GM23338 (cell line): ENCODE data around the gene NCOR2. TPM values are rescaled to one million over a fixed set of nuclear protein-coding genes. Genes with fewer than 3 reads are reported as not detected.
A peak's percentile ranks its signal among the peaks of the same experiment; 100 is the strongest.

Experiments used
- ATAC-seq: fragments of 200-7000 bp; cut with Tn5 transposase; 3 replicates; pipeline ENCODE4 v1.9.1; 2020
- DNase-seq: peaks from one replicate; pipeline ENCODE4 v3.0.0-alpha.2; 2015; ENCODE audit warnings: low spot score
- H2AFZ ChIP-seq: fragments of 200-600 bp; sonication (generic); 2 replicates; pipeline ENCODE4 v1.8.0; 2016; ENCODE audit warnings: antibody characterized with exemption, mild to moderate bottlenecking, moderate library complexity
- H3F3A ChIP-seq: fragments of 200-600 bp; sonication (generic); replicated peaks from 2 replicates; pipeline ENCODE4 v1.8.0; 2017; ENCODE audit warnings: antibody characterized with exemption, mixed run types, low read depth
- H3K27ac ChIP-seq: fragments of 200-600 bp; sonication (generic); 2 replicates; pipeline ENCODE4 v1.6.1; 2016; ENCODE audit warnings: low read depth
- H3K27me3 ChIP-seq: fragments of 200-600 bp; sonication (generic); 2 replicates; pipeline ENCODE4 v1.8.0; 2016; ENCODE audit warnings: mild to moderate bottlenecking, mixed run types, moderate library complexity; ENCODE audit not compliant: insufficient read depth
- H3K36me3 ChIP-seq: fragments of 200-600 bp; sonication (generic); 2 replicates; pipeline ENCODE4 v1.8.0; 2016; ENCODE audit warnings: mild to moderate bottlenecking; ENCODE audit not compliant: insufficient read depth
- H3K4me1 ChIP-seq: fragments of 200-600 bp; sonication (generic); 2 replicates; pipeline ENCODE4 v1.8.0; 2016; ENCODE audit warnings: mild to moderate bottlenecking, moderate library complexity; ENCODE audit not compliant: insufficient read depth
- H3K4me2 ChIP-seq: fragments of 200-600 bp; sonication (generic); 2 replicates; pipeline ENCODE4 v1.7.1; 2017; ENCODE audit warnings: mixed run types
- H3K4me3 ChIP-seq: fragments of 200-600 bp; sonication (generic); 2 replicates; pipeline ENCODE4 v1.6.1; 2016; ENCODE audit warnings: mixed run types
- H3K79me2 ChIP-seq: fragments of 200-600 bp; sonication (generic); replicated peaks from 2 replicates; pipeline ENCODE4 v1.8.0; 2017; ENCODE audit warnings: mild to moderate bottlenecking; ENCODE audit not compliant: insufficient read depth
- H3K9me2 ChIP-seq: fragments of 200-600 bp; sonication (generic); 2 replicates; pipeline ENCODE4 v1.8.0; 2017; ENCODE audit not compliant: insufficient read depth
- H4K20me1 ChIP-seq: fragments of 200-600 bp; sonication (generic); replicated peaks from 2 replicates; pipeline ENCODE4 v1.8.0; 2017; ENCODE audit warnings: mild to moderate bottlenecking; ENCODE audit not compliant: insufficient read depth
- H3K27ac Mint-ChIP-seq: 2 replicates; pipeline ENCODE4 v1.8.0; 2020; ENCODE audit warnings: inconsistent platforms, mild to moderate bottlenecking, moderate library complexity, mixed read lengths
- H3K27me3 Mint-ChIP-seq: 3 replicates; pipeline ENCODE4 v1.8.0; 2022; ENCODE audit warnings: low read depth, mild to moderate bottlenecking, moderate library complexity, mixed read lengths, inconsistent platforms; ENCODE audit not compliant: insufficient read depth, poor library complexity
- H3K36me3 Mint-ChIP-seq: 3 replicates; pipeline ENCODE4 v1.8.0; 2021; ENCODE audit warnings: low read depth, mild to moderate bottlenecking, inconsistent platforms, moderate library complexity, mixed read lengths
- H3K4me1 Mint-ChIP-seq: 3 replicates; pipeline ENCODE4 v1.8.0; 2020; ENCODE audit warnings: mild to moderate bottlenecking, inconsistent platforms, mixed read lengths
- H3K4me3 Mint-ChIP-seq: 3 replicates; pipeline ENCODE4 v1.8.0; 2021; ENCODE audit warnings: moderate library complexity, mild to moderate bottlenecking, inconsistent platforms, mixed read lengths
- H3K9me3 Mint-ChIP-seq: 3 replicates; pipeline ENCODE4 v1.8.0; 2020; ENCODE audit warnings: moderate library complexity, mild to moderate bottlenecking, inconsistent platforms, mixed read lengths
- EZH2 ChIP-seq: fragments of 200-600 bp; sonication (generic); IDR thresholded peaks from one replicate; pipeline ENCODE4 v1.8.0; 2017; ENCODE audit warnings: antibody characterized with exemption, mild to moderate bottlenecking, low read depth; ENCODE audit not compliant: unreplicated experiment
- JUNB ChIP-seq: IDR thresholded peaks from one replicate; pipeline ENCODE4 v1.6.1; 2016; ENCODE audit warnings: antibody characterized with exemption; ENCODE audit not compliant: unreplicated experiment
- NANOG ChIP-seq: IDR thresholded peaks from 2 replicates; pipeline ENCODE4 v1.6.1; 2016; ENCODE audit warnings: antibody characterized with exemption, borderline replicate concordance
- POLR2AphosphoS5 ChIP-seq: IDR thresholded peaks from 2 replicates; pipeline ENCODE4 v1.6.1; 2016; ENCODE audit warnings: antibody characterized with exemption, low read depth
- STAT1 ChIP-seq: IDR thresholded peaks from one replicate; pipeline ENCODE4 v1.6.1; 2016; ENCODE audit warnings: antibody characterized with exemption; ENCODE audit not compliant: unreplicated experiment
- ZNF114 ChIP-seq: fragments of 250-450 bp; sonication (Bioruptor Pico); IDR thresholded peaks from 2 replicates; pipeline ENCODE4 v1.5.0; 2020; ENCODE audit warnings: mild to moderate bottlenecking, moderate library complexity
- ZNF331 ChIP-seq: fragments of 250-450 bp; sonication (Bioruptor Pico); IDR thresholded peaks from 2 replicates; pipeline ENCODE4 v1.5.0; 2020; ENCODE audit warnings: low read depth, mild to moderate bottlenecking, moderate library complexity
- polyA plus RNA-seq: library from polyadenylated mRNA; unstranded; fragments of >200 nt; fragmentation: Nextera tagmentation; extraction: Ambion mirVana; gene quantifications from 2 replicates; pipeline ENCODE4 v1.2.1, GENCODE V29; 2016
- total RNA-seq: library from RNA; depleted of rRNA; stranded (reverse); fragments of >200 nt; shearing (Covaris generic); gene quantifications from 2 replicates; pipeline ENCODE4 v1.2.3, GENCODE V29; 2014
- TF ChIP-seq, protein P1 (sequence below), 2 experiments: fragments of 200-600 bp in 1 of 2; sonication (generic) in 1 of 2; conservative IDR thresholded peaks; 2 replicates each; pipeline versions ENCODE4 v1.5.1 to v1.6.1; 2016 to 2017; ENCODE audit warnings: antibody characterized with exemption in 2 of 2, low read depth in 2 of 2, mild to moderate bottlenecking in 2 of 2, moderate library complexity in 1 of 2
- TF ChIP-seq, protein P2 (sequence below): IDR thresholded peaks from 2 replicates; pipeline ENCODE4 v1.6.1; 2016; ENCODE audit warnings: antibody characterized with exemption
- TF ChIP-seq, protein P3 (sequence below): fragments of 250-450 bp; sonication (Bioruptor Pico); IDR thresholded peaks from 2 replicates; pipeline ENCODE4 v1.5.0; 2020; ENCODE audit warnings: mild to moderate bottlenecking, moderate library complexity

NCOR2 gene
- total and polyA plus RNA-seq, 2 experiments from 2014 or later, result 69.6 to 190 TPM

GRCh38 chr12:124527861-124528561 is 39.4 kb downstream of the NCOR2 start:
- Histone ChIP-seq H3K4me1 (peaks cover 11% of the 10 kb centered on the region; the same call in 1 of the 2 replicates), H3F3A (0 out of 2 replicates have a peak, but pooled peaks cover 3% of the 10 kb centered on the region), H3K27me3 (no peaks in the 10 kb centered on the region), H3K4me3 (no peak overlapping the region), H3K9me2 (no peaks in the 10 kb centered on the region), H3K36me3 (no peaks in the 10 kb centered on the region), H4K20me1 (peaks cover 36% of the 10 kb centered on the region), H3K4me2 (no peak overlapping the region), H3K79me2 (peaks cover 97% of the 10 kb centered on the region), H2AFZ (no peak overlapping the region), H3K27ac (no peak overlapping the region; the same call in 1 of the 2 replicates)
- peaks cover 6% of the 10 kb centered on the region; the same call in 2 of the 3 replicates for H3K9me3 Mint-ChIP-seq
- peaks cover 10% of the 10 kb centered on the region for H3K27me3 Mint-ChIP-seq
- H3K4me1 Mint-ChIP-seq, result peaks cover 16% of the 10 kb centered on the region
- peaks cover 27% of the 10 kb centered on the region for H3K36me3 Mint-ChIP-seq
- peak overlapping the region; percentile 65 for H3K27ac Mint-ChIP-seq
- DNase-seq (peak; percentile 56), ATAC-seq (peak; percentile 55)
- TF ChIP-seq POLR2AphosphoS5, result no peak
- no peak for TF ChIP-seq EZH2
- no peak for TF ChIP-seq NANOG
- TF ChIP-seq ZNF114, result no peak
- TF ChIP-seq, protein P1, sequence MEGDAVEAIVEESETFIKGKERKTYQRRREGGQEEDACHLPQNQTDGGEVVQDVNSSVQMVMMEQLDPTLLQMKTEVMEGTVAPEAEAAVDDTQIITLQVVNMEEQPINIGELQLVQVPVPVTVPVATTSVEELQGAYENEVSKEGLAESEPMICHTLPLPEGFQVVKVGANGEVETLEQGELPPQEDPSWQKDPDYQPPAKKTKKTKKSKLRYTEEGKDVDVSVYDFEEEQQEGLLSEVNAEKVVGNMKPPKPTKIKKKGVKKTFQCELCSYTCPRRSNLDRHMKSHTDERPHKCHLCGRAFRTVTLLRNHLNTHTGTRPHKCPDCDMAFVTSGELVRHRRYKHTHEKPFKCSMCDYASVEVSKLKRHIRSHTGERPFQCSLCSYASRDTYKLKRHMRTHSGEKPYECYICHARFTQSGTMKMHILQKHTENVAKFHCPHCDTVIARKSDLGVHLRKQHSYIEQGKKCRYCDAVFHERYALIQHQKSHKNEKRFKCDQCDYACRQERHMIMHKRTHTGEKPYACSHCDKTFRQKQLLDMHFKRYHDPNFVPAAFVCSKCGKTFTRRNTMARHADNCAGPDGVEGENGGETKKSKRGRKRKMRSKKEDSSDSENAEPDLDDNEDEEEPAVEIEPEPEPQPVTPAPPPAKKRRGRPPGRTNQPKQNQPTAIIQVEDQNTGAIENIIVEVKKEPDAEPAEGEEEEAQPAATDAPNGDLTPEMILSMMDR (conservative IDR thresholded peaks at IDR 0.05; ENCODE audit: low read depth in 2 of 2), result peak in 1 of 2 experiments; percentile 38; a peak in 2 of 4 replicates
- TF ChIP-seq ZNF331 (CRISPR knock-in tag), result no peak
- TF ChIP-seq JUNB, result no peak
- H3K4me3 Mint-ChIP-seq, result no peak overlapping the region

DNA sequence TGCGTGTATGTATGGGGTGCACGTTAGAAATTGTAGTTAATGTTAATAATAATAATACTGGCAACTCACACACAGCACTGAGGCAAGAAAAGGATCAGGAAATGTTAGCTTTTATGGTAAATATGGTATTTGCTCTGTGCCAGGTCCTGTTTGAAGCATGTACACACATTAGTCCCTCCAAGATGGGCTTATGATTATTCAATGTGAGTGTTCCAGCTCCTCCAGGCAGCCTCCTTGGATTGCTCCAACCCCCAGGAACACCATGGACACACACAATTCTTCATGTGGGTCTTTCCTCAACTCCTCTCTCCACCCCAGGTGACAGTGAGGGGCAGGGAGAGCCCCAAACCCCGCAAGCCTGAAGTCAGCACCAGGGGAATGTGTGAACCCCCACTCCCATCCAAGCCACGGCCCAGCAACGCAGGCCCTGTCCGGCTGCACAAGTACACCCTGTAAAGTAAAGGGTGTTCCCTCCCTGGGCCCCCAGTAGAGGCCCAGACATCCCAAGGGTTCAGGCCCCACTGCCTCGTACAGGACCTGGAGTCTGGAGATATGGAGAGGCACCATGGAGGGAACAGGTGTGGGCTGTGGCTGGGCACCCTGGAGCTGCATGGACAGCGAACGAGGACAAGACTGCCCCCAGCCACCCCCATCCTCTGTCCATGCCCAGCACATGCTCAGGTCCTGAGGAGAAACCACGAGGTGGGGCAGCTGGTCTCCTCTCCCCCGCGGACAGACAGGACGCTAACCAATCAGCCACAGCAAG is 41.3 kb downstream of the NCOR2 start:
- no peaks in the 10 kb centered on the region for H3K9me2 ChIP-seq
- Mint-ChIP-seq H3K36me3 (peaks cover 29% of the 10 kb centered on the region), H3K9me3 (peaks cover 6% of the 10 kb centered on the region; the same call in 2 of the 3 replicates), H3K27me3 (peaks cover 10% of the 10 kb centered on the region), H3K4me3 (no peak overlapping the region), H3K4me1 (peaks cover 20% of the 10 kb centered on the region), H3K27ac (no peak overlapping the region)
- H3K27ac ChIP-seq, result no peak overlapping the region
- H3K79me2 ChIP-seq, result peaks cover 99% of the 10 kb centered on the region
- no peaks in the 10 kb centered on the region for H3K27me3 ChIP-seq
- H4K20me1 ChIP-seq, result peaks cover 41% of the 10 kb centered on the region
- ATAC-seq, result no peak
- H3K4me3 ChIP-seq, result no peak overlapping the region
- H2AFZ ChIP-seq, result no peak overlapping the region
- no peak for DNase-seq
- H3K4me2 ChIP-seq, result no peak overlapping the region
- H3K4me1 ChIP-seq, result no peaks in the 10 kb centered on the region; the same call in 1 of the 2 replicates
- 0 out of 2 replicates have a peak, but pooled peaks cover 3% of the 10 kb centered on the region for H3F3A ChIP-seq
- no peaks in the 10 kb centered on the region for H3K36me3 ChIP-seq
- TF ChIP-seq ZNF331 (CRISPR knock-in tag), result no peak
- no peak for TF ChIP-seq STAT1
- TF ChIP-seq, protein P2, sequence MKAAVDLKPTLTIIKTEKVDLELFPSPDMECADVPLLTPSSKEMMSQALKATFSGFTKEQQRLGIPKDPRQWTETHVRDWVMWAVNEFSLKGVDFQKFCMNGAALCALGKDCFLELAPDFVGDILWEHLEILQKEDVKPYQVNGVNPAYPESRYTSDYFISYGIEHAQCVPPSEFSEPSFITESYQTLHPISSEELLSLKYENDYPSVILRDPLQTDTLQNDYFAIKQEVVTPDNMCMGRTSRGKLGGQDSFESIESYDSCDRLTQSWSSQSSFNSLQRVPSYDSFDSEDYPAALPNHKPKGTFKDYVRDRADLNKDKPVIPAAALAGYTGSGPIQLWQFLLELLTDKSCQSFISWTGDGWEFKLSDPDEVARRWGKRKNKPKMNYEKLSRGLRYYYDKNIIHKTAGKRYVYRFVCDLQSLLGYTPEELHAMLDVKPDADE, result no peak
- TF ChIP-seq, protein P3, sequence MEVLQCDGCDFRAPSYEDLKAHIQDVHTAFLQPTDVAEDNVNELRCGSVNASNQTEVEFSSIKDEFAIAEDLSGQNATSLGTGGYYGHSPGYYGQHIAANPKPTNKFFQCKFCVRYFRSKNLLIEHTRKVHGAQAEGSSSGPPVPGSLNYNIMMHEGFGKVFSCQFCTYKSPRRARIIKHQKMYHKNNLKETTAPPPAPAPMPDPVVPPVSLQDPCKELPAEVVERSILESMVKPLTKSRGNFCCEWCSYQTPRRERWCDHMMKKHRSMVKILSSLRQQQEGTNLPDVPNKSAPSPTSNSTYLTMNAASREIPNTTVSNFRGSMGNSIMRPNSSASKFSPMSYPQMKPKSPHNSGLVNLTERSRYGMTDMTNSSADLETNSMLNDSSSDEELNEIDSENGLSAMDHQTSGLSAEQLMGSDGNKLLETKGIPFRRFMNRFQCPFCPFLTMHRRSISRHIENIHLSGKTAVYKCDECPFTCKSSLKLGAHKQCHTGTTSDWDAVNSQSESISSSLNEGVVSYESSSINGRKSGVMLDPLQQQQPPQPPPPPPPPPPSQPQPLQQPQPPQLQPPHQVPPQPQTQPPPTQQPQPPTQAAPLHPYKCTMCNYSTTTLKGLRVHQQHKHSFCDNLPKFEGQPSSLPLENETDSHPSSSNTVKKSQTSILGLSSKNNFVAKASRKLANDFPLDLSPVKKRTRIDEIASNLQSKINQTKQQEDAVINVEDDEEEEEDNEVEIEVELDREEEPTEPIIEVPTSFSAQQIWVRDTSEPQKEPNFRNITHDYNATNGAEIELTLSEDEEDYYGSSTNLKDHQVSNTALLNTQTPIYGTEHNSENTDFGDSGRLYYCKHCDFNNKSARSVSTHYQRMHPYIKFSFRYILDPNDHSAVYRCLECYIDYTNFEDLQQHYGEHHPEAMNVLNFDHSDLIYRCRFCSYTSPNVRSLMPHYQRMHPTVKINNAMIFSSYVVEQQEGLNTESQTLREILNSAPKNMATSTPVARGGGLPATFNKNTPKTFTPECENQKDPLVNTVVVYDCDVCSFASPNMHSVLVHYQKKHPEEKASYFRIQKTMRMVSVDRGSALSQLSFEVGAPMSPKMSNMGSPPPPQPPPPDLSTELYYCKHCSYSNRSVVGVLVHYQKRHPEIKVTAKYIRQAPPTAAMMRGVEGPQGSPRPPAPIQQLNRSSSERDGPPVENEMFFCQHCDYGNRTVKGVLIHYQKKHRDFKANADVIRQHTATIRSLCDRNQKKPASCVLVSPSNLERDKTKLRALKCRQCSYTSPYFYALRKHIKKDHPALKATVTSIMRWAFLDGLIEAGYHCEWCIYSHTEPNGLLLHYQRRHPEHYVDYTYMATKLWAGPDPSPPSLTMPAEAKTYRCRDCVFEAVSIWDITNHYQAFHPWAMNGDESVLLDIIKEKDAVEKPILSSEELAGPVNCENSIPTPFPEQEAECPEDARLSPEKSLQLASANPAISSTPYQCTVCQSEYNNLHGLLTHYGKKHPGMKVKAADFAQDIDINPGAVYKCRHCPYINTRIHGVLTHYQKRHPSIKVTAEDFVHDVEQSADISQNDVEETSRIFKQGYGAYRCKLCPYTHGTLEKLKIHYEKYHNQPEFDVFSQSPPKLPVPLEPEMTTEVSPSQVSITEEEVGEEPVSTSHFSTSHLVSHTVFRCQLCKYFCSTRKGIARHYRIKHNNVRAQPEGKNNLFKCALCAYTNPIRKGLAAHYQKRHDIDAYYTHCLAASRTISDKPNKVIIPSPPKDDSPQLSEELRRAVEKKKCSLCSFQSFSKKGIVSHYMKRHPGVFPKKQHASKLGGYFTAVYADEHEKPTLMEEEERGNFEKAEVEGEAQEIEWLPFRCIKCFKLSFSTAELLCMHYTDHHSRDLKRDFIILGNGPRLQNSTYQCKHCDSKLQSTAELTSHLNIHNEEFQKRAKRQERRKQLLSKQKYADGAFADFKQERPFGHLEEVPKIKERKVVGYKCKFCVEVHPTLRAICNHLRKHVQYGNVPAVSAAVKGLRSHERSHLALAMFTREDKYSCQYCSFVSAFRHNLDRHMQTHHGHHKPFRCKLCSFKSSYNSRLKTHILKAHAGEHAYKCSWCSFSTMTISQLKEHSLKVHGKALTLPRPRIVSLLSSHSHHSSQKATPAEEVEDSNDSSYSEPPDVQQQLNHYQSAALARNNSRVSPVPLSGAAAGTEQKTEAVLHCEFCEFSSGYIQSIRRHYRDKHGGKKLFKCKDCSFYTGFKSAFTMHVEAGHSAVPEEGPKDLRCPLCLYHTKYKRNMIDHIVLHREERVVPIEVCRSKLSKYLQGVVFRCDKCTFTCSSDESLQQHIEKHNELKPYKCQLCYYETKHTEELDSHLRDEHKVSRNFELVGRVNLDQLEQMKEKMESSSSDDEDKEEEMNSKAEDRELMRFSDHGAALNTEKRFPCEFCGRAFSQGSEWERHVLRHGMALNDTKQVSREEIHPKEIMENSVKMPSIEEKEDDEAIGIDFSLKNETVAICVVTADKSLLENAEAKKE (CRISPR knock-in tag), result no peak
